GM18870 (cell line): Measurements from ENCODE around the gene LRRC47.

Source experiments
- ATAC-seq: cut with Tn5 transposase; IDR thresholded peaks from one replicate; pipeline ENCODE4 v1.9.1; 2021; ENCODE audit warnings: moderate library complexity; ENCODE audit not compliant: unreplicated experiment

Gene LRRC47

DNA sequence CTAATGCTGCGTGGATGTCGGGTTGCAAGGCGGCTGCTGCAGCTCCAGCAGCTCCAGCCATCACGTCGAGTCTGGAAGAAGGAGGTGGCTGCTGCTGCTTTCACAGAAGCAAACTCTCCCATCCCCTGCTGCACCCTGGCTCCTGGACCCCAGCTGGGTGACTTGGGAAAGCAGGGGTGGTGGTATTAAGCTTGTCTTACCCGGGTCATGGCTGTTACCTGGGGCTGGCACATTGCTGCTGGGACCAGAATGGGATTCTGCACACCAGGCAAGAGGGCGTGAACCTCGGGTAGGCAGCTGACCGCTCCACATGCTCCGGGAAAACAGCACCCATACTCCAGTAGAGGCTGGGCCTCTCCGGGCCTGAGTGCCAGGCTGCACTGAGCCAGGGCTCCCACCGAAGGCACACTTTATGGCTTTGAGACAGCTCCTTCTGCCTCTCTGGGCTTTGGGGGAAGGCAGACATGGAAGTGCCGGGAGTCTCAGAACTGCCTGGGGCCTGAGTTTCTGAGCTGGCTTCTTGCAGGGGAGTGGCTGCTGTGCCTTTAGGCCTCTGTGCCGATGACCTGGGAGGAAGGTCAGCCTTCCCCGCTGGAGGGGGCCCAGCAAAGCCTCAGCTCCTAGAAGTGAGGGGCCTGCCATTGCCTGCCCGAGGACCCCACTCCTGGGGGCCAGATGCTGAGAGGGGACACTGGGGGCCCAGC lies 22.6 kb downstream of the LRRC47 start:
- no peak for ATAC-seq

GRCh38 chr1:3772715-3773571 lies 23.4 kb downstream of the LRRC47 start, which contains the start of gene SMIM1:
SMIM1 (plus strand) TSS chr1:3772749; CDS start chr1:3775374, 2,625 bp downstream.
- ATAC-seq = no peak

GRCh38 chr1:3772027-3772714 lies 24.1 kb downstream of the LRRC47 start:
- no peak for ATAC-seq

DNA sequence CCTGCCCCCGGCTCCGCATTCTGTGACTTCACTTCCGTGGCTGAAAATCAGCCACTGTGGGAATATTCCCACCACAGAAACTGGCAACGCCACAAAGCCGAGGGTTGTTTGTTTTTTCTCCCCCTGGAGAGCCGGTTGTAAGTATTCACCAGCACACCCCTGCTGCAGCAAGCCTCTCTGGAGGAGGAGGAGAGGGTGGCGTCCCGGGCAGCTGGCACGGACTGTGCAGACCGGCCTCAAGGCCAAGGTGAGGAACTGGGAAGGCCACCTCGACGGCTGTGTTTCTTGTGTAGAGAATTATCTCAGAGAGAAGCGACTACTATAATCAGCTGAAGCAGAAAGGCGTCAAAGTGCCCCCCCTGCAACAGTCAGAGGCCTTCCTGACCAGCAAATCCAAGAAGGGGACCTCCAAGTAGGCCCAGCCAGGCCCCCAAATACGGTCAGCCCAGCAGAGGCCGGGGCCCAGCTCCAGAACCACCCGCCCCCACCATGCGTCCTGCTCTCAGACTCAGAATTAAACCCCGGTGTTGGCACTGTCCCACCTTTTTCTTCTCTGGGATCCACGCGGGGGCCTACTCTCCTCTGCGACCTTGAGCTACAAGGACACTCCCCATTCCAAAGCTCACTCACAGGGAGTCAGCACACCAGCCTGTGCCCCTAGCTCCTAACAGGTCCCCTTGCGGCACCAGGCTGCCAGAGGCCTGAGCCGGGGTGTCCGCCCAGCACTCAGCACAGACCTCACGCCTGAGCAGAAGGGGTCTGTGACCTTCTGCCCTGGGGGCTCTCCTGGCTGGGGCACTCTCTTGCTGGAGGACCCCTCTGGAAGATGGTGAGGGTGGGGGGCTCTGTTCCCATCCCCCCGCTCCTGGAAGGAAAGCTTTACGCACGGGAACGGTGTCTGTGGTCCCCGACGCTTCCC lies 24.9 kb downstream of the LRRC47 start:
- no peak for ATAC-seq

GRCh38 chr1:3770047-3770765 lies 26.1 kb downstream of the LRRC47 start:
- no peak for ATAC-seq

DNA sequence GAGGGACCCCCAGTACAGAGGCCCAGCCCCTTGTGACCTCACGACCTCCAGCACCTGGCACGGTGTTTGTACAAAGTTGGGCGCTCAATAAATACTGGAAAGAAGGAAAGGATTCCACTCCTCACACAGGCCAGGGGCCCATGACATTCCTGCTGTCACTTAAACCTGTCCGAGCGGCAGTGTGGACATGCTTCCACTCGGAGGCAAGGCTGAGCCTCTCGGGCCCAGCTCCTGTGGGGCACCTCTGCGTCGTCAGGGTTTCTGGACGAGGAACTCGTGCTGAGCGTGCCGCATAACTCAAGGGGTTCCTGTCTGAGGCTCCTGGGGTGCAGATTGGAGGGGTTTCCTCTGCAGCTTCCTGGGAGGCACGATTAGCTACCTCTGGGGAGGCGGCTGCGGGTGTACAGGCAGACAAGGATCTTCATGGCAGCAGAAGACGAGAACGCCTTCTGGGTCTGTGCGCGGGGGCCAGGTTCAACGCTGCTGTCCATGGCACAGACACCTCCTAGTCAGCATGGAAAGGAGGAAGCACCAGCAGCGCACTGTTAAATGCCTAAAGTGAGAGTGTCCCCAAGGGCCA lies 27.4 kb downstream of the LRRC47 start:
- no peak for ATAC-seq

DNA sequence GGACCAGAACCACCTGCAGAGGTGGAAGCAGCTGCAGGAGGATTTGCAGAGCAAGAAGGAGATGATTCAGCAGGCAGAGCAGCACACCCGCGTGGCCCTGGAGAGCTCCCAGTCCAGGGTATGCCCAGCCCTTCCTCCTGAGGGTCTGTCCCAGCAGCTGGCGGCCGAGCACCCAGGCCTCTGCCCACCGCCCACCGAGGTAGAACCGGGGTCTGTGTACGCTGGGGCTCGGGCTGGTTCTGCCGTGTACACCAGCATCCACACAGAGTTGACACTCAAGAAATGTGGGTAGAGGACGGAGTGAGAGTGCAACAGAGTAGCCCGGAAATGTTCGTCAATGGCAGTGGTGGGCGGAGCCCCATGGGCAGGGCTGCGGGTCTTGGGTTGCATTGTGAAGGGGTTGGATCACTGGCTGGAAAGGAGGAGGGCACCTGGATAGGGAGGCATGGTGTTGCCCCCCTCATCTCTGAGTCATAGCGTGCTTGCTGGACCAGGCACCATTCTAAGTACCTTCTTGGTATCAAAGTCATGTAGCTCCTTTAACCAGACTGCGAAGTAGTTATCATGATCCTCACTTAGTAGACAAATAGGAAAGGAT lies 28.9 kb downstream of the LRRC47 start:
- no peak for ATAC-seq

- ATAC-seq = no peak
Observed at GRCh38 chr1:3763351-3764125, 32.8 kb downstream of the LRRC47 start.

DNA sequence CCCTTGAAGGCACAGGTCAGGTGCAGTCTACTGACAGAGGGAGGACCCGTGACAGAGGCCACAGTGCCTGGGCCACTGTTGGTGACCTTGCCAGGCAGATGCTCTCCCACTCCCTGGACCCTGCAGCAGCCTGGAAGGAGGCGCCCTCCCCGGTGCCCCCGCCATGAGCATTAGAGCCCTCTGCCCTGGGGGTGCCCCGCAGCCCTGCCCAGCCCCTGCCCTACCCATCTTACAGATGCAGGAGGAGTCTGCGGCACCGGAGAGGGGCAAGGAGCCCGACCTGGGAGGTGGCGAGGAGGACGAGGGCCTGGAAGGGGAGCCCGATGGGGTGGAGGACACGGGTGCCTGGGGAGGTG lies 33.4 kb downstream of the LRRC47 start:
- ATAC-seq = no peak

GRCh38 chr1:3762151-3762872 lies 34.0 kb downstream of the LRRC47 start:
- no peak for ATAC-seq

DNA sequence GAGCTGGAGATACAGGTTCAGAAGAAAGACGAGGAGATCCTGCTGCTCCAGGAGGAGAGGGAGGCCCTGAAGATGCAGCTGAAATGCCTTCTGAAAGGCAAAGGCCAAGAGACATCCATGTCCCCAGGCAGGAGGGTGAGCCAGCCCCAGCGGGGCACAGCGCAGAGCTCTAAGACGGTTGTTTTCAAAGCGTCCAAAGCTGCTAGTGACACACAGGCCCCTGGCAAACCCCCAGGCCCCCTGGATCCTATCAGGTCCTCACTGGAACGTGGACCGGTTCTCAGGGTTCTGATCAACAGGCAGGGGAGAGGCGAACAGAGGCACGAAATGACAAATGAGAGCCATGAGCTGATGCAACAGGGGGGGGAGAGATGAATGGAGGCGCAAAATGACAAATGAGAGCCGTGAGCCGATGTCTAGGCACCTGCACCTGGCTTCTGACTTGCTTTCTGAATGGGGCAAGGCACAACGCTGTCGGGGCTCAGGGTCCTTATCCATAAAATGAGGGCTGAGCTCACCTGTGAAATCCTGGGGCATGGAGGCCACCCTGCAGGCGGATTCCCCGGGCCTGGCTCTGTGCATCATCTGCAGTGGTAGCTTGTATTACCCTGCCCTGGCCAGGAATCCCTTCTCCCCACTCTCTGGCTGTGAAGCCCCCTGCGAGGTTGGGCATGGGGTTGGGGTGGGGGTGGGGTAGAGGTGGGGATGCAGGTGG lies 34.8 kb downstream of the LRRC47 start:
- ATAC-seq = no peak

DNA sequence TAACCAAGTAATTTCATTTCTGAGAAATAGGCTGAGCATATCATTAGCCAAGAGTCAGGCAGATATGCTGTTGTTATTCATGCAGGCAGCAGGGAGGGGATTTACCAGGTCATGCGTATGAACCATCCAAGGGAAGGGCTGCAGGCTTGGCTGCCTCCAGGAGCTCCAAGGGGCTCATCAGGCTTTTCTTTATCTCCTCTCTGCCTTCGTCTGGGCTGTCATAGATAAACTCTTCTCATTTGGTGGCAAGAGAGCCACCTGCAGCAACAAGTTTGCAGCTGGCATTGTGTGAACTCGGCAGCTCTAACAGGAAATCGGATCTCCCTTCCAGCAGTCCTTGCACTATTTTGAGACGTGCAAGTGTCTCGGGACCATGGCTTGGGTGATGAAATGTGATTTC lies 36.5 kb downstream of the LRRC47 start:
- no peak for ATAC-seq

DNA sequence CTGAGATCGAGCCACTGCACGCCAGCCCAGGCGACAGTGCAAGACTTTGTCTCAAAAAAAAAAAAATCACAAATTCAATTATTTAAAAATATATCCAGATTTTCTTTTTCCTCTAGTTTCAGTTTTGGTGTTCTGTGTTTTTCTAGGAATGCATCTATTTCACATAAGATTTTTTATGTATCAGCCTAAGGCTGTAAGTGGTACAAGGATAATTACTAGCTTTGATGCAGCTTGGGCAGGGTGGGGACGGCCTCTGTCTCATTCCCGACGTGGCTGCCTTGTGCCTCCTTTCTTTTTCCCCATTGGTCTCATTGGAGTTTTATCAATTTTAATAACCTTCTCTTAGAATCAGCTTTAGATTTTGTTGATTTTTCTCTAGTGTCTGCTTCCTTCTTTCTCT lies 37.1 kb downstream of the LRRC47 start:
- ATAC-seq = no peak

DNA sequence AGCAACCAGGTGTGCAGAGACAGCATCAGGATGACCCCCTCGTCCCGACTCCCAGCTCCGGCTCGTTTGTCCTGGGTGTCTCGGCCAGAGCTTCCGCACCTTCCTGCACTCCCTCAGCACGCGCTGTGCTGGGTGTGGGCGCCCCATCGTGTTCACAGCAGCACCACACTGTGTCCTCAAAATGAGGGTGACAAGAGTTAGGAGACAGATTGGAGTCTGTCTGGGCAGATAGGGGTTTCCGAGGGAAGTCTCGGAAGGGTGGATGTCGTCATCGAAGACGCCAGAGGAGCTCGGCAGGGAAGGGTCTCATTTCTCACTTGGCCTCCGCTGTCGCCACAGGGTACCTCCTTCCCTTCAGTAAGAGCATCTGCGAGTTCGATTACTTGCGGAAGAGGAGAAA lies 39.9 kb downstream of the LRRC47 start:
- ATAC-seq = no peak

- ATAC-seq = no peak
Observed at GRCh38 chr1:3753656-3754454, 42.4 kb downstream of the LRRC47 start.

DNA sequence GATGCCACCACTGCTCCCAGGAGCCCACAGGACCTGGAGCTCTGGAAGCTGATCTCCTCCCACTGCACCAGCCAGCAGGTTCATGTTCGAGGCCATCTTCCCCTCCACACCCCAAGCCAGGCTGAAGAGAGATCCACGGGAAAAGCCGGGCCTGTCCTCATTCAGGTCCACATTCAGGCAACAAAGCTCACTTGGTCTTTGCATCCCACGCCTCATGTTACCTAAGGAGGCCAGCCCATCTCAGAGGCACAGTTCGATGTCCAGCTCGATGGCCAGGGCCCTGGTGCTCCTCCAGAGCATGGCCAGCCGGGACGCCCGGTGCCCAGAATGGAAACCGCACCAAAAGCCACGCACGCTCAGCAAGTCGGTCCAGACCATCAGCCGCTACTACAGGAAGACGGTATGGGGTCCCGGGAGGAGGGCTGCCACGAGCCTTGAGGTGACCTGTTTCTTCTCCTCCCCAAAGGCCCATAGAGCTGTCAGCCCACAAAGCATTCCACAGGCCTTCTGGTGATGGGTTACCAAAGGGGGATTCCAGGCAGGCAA lies 43.8 kb downstream of the LRRC47 start, which contains the start of gene CCDC27:
CCDC27 (plus strand) TSS at position 51 of the 546 bp plus-strand sequence; CDS start at position 83, 32 bp downstream.
- no peak for ATAC-seq
